ENCODE measurements around the gene BDH2.
A peak's percentile ranks its signal among the peaks of the same experiment; 100 is the strongest.

Gene BDH2

GRCh38 chr4:103099691-103100392 is at the start of gene BDH2:
Gene BDH2 (minus strand): TSS chr4:103099834. CDS start chr4:103096254, 3,580 bp downstream.
- peak; percentile 33 for DNase-seq (ENCODE audit: low read depth)

- no peak for DNase-seq (ENCODE audit: low read depth)
Observed at GRCh38 chr4:103144926-103145325, 45.3 kb upstream of the BDH2 start.

DNA sequence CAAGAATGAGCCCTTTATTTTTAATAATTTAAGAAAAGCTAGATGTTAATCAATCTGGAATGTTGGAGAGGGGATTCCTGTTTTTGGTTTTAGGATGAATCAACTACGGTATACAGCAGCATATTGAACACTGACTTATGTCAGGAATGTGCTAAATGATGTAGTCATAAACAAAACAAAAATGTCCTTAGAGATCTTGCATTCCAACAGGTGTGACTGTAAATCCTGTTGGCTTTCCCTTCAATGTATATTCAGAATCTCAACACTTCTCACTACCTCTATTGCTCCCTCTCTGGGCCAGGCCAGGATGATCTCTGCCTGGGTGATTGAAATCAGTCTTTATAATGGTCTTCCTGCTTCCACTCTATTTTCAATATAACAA is 37.8 kb upstream of the BDH2 start:
- DNase-seq (ENCODE audit: low read depth), result no peak

DNA sequence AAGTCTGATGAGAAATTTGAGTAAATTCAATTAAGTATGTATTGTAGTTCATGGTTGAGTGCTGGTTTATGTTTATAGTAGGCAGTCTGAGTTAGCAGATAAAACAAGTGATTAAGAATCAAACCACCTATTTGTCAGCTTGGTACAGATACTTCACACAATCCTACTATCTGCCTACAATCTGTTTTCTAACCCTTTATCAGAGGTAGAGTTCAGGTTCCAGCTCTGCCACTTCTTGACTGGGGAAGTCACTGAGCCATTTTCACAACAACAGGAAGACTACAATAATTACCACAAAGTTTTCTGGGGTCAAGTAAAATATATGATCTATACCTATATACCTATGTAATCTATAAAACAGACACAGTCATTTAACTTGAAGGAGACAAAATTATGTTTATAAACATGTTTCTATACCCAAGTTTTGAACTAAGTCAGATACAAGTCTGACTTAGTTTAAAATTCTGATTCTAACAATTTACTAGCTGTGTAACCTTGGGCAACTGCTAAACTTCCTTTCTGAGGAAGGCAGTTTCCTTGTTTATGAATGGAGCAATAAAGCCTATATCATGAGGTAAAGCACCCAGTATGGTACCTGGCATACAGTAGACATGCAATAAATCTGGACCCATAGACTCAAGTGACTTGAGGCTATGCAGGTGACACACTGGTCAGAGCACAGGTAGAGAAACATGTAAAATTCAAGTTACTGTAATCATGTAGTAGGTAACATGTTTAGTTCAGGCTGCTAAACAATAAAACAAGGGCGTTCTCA is 37.2 kb upstream of the BDH2 start:
- no peak for DNase-seq (ENCODE audit: low read depth)

DNA sequence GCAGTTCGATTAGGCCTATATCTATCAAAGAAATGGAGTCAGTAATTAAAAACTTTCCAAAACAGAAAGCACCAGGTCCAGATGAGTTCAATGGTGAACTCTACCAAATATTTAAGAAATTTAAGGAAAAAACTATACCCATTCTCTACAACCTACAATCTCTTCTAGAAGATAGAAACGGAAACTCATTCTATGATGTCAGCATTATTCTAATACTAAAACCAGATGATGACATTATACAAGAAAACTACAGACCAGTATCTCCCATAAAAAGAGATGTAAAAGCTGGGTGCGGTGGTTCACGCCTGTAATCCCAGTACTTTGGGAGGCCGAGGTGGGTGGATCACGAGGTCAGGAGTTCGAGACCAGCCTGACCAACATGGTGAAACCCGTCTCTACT is 29.5 kb upstream of the BDH2 start:
- DNase-seq (ENCODE audit: low read depth), result no peak

DNA sequence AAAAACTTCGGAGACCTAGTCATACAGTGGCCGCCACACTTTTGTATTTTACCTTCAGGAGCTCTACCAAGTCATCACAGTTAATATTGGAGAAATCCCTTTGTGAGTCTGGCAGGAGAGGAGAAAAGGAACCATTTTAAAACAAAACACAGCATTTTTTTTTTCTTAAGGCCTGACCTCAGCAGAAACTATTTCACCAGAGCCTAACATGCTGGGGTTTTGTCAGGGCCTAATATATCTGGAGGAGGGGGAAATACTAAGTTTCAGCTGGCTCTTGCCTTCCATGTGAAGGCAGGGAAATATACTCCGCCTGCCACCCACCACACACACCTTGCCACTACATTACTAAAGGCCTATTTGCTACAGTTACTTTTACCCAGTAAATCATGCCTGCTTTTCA is 26.5 kb upstream of the BDH2 start:
- DNase-seq (ENCODE audit: low read depth), result no peak

GRCh38 chr4:103123114-103123513 is 23.5 kb upstream of the BDH2 start:
- no peak for DNase-seq (ENCODE audit: low read depth)

GRCh38 chr4:103118166-103118565 is 18.5 kb upstream of the BDH2 start:
- DNase-seq (ENCODE audit: low read depth), result no peak

DNA sequence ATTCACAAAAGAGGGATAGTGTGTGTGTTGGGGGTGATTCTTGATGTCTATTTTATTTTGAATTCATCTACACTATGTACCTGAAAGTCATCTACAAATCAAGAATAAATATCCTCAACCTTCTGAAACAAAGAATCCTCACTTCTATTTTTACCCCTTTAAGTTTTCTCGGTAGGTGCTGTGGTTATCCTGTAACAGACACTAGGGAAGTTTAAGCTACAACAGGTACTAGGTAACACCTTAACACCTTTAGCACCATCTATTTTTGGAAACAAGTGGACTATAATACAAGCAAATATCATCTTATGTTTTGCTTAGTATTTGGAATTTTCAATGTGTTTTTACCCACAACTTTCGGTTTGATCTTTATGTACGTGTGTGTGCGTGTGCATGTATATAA is 12.0 kb upstream of the BDH2 start:
- DNase-seq (ENCODE audit: low read depth), result no peak

- DNase-seq (ENCODE audit: low read depth), result no peak
Observed at GRCh38 chr4:103108542-103108941, 8.9 kb upstream of the BDH2 start.

GRCh38 chr4:103105558-103106356 is 6.1 kb upstream of the BDH2 start:
- no peak for DNase-seq (ENCODE audit: low read depth)

GRCh38 chr4:103104886-103105285 is 5.3 kb upstream of the BDH2 start:
- DNase-seq (ENCODE audit: low read depth), result no peak

DNA sequence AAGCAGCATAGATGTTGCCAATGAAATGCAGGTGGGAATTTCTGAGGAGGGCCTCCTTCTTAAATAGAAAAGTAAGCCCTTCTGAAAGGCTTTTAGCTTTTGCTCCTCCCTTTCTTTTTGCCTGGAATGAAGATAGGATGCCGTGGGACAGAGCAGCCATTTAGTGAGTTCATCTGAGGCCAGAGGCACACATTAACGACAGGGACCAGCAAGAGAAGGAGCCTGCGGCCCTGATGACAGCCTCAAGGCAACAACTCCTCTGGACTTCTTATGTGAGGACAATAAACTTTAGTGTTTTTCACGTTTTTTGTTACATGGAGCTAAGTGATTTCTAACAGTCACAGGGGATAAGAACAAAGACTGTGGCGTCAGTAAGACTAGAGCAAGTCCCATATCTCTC is 1.1 kb upstream of the BDH2 start:
- no peak for DNase-seq (ENCODE audit: low read depth)

DNA sequence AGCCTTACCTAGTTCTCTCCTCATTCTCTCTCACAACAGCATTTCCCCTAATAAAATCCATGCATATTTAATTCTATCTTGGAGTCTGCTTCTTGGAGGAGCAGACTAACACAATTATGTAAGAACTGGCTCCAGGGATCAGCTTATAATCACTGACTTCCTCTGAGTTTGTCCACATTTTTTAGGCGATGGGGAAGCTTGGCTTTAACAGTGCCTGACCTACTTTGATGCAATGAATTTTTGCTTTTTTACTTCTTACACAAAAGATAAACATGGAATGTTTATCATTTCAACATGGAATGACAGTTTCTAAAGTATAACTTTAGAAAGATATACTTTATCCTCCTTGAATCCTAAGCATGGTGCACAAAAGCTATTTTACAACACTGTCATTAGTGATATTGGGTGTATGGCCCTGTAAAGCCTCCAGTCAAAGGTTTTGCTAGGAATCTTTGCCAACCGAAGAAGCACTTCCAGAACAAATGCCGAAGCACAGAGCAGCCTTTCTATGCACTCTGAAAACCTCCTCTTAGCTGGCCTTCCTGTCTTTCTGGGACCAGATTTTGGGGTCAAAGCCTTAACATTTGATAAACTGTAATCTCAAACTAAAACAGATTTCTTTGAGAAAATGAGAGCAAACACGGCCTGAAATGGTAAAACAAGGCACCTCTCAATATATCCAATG is 736 bp downstream of the BDH2 start:
- DNase-seq (ENCODE audit: low read depth), result no peak

DNA sequence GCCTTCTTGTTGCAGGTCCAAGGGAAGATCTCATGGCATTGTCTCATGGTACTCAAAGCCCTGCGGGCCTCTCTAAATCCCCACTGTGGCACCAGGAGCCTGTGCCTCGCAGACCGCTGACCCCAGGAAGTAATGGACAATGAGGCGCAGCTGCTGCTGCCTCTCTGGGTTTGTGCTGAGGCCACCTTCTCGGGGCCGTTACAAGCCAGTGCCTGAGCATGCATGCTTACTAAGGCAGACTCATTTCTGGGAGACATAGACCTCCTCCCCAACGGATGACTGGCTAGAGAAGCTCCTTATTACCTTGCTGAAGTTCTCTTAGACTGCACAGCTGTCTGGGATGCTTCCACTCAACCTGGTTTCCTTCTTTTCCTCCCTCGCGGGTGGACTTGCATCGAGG is 1.3 kb downstream of the BDH2 start:
- DNase-seq (ENCODE audit: low read depth), result no peak

DNA sequence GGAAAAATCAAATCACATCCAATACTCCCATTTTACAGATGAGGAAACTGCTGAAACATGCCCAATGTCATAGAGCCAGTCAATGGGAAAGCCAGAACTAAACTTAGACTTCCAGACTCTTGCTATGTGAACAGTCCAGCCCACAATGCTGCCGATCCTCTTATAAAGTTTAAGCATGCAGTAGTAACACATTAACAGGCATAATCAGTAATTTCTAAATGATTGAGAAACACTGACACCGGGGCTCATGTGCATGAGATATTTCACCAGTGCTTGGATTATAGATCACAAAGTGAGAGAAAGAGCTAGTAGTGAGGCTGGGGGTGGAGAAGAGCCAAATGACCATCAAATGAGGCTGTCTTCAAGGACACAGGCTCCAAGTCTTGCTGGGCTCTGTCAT is 2.5 kb downstream of the BDH2 start:
- DNase-seq (ENCODE audit: low read depth), result no peak

DNA sequence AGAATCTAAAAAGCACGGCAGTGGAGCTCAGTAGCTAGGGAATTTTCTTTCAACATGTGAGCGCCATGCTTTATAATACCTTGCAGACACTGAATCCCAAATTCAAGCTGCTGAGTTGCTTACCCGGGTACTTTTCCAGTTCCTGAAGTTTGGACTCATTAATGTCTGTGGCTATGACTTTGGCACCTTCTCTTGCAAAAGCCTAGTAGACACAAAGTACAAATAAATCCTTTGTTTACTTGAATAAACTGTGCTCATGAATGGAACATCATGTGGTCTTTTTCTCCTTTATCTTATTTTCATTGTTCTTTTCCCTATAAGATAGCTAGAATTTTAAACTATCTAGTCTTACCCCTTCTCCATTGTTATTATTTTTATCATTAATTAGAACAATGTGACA is 4.6 kb downstream of the BDH2 start:
- DNase-seq (ENCODE audit: low read depth), result no peak

DNA sequence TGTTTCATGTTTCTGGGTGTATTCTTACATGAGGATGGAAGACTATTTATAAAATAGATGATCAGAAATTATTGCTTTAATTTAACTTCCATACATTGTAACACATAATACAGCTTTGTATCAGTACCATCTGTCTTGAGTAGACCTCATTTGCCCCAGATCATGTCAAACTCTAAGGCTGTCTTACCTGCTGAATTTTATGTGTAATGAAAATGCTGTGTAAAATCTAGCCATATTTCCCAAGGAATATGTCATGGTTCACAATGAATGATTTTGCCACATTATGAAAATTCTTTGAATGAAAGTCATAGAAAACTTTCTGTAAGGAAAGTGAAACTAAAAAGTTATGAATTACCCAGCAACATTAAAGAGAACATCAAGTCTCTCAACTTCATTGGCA is 7.4 kb downstream of the BDH2 start:
- no peak for DNase-seq (ENCODE audit: low read depth)

DNA sequence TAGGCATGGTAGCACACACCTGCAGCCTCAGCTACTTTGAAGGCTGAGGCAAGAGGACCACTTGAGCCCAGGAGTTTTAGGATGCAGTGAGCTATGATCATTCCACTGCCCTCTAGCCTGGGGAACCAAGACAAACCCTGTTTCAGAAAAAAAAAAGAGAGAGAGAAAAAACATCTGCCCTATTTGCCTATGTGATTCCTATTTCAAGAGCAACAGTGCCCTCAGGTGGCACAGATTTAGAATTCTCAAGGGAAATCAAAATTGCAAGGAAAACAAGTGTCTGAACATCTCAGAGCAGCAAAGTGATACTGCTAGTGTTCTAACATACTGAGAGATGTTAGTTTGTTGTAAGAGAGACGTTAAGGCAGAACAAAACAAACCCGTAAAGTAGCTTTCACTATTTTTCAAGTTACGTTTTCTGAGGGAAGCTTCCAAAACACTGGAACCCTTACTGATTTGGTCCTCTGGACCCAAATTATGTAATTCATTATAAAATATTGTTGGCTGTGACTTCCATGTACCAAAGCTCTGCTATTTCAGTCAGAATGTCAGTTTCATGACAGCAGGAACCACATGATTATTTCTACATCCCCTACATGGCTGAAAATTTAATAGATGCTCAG is 7.9 kb downstream of the BDH2 start:
- peak; percentile 30 for DNase-seq (ENCODE audit: low read depth)

- no peak for DNase-seq (ENCODE audit: low read depth)
Observed at GRCh38 chr4:103089481-103089880, 10.2 kb downstream of the BDH2 start.

DNA sequence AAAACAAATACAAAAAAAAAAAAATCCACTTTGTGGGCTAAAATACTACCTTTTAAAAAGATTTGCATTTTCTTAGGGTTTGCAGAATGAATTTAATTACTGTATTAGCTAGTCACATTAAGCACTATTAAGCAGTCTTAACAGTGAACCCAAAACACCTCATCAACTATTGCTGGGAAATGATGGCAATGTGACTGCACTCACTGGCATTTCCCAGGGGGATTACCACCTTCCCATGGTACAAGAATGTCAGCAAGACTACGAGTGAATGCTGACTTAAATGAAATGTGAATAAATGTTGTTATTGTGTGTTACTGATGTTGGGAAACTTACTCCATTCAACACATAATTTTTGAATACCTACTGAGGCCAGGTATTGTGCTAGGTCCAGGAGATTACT is 13.1 kb downstream of the BDH2 start:
- DNase-seq (ENCODE audit: low read depth), result no peak
